Pancreas (tissue), 10 donors: Measurements from ENCODE around the gene ATP13A3. TPM values are rescaled to one million over a fixed set of nuclear protein-coding genes. Genes with fewer than 3 reads are reported as not detected.

Source experiments
- ATAC-seq, 4 donors: fragments of 200-7000 bp; cut with Tn5 transposase; one replicate each; pipeline versions ENCODE4 v1.8.0 to v1.9.1; 2020; ENCODE audit warnings: mild to moderate bottlenecking in 4 of 4, moderate library complexity in 4 of 4
- DNase-seq, 6 donors: peaks; one replicate each; pipeline ENCODE4 v3.0.0-alpha.2; 2020
- FAIRE-seq: peaks from 2 replicates; lab custom pipeline; 2012; peaks lifted over from hg19 to GRCh38; lab: Jason Lieb, UNC
- H3K27ac ChIP-seq, 4 donors: fragments of 200-600 bp; sonication (generic); 1 replicate in 3 of 4; 2 replicates in 1 of 4; pipeline versions ENCODE4 v1.5.0 to v1.8.0; 2020
- H3K27me3 ChIP-seq, 4 donors: fragments of 200-600 bp; one replicate each; pipeline ENCODE4 v1.8.0; 2021
- H3K36me3 ChIP-seq, 3 donors: fragments of 200-600 bp; sonication (generic) in 1 of 3; one replicate each; pipeline versions ENCODE4 v1.5.0 to v1.8.0; 2020 to 2021
- H3K4me1 ChIP-seq, 3 donors: fragments of 200-600 bp; one replicate each; pipeline ENCODE4 v1.8.0; 2021
- H3K4me3 ChIP-seq, 4 donors: fragments of 200-600 bp; sonication (generic) in 2 of 4; one replicate each; pipeline versions ENCODE4 v1.5.0 to v1.8.0; 2020 to 2021
- H3K9me3 ChIP-seq, 4 donors: fragments of 200-600 bp; one replicate each; pipeline ENCODE4 v1.8.0; 2021
- WGBS, 2 donors: extraction: QIAGEN DNeasy Blood & Tissue Kit; methylation state at CpG; one replicate each; pipeline ENCODE4 v1.1.7; 2013; 5-methylcytosine and 5-hydroxymethylcytosine counted together
- intact Hi-C, 3 donors: fragments of 100-400 bp; cut with DNase I; formaldehyde crosslinking; loops; one replicate each; pipeline versions ENCODE4 v1.11.1 to v1.14.2; 2022
- polyA plus RNA-seq, 2 donors: library from polyadenylated mRNA; stranded (reverse); fragments of 200-250 nt; gene quantifications; one replicate each; pipeline ENCODE4 v1.2.3, GENCODE V29; 2013
- total RNA-seq, 6 donors: library from RNA; stranded (reverse); fragmentation: NEBNext Ultra II Directional in 4 of 6; extraction: Animal tissue kit (Norgen Biotek cat#: 25700) in 4 of 6; gene quantifications; one replicate each; pipeline versions ENCODE4 v1.2.1 to v1.2.4, GENCODE V29; 2021 to 2023
- TF ChIP-seq, protein P1 (sequence below), 4 donors: fragments of 200-600 bp; sonication (generic) in 3 of 4; IDR thresholded peaks; one replicate each; pipeline versions ENCODE4 v1.5.0 to v1.8.0; 2021; ENCODE audit warnings: antibody characterized with exemption in 4 of 4
- donor health status: healthy with polysubstance abuse.
- donor health status: DM: no; HTN: no; CAD: no; lungs with moderate emphysema.
- donor health status: DM: no; HTN: no; CAD: no.
- donor health status: control.
- donor health status: control.
- donor health status: Bipolar disorder and iron deficiency.
- donor health status: DM: yes; HTN: yes; CAD: no.
- donor health status: DM: no; HTN: no; CAD: no.
- donor health status: DM: no; HTN: no; CAD: no.
- donor health status: DM: yes; HTN: yes; CAD: no.

ATP13A3 gene
- total and polyA plus RNA-seq, 8 donors = 9.3 to 66.6 (median 24.7) TPM

- 10 to 24% methylated on average over 1 of the region's 1 CpG for WGBS, 2 donors
- Histone ChIP-seq H3K27ac (no peak overlapping the region), H3K27me3 (no peaks in the 10 kb centered on the region), H3K36me3 (no peaks in the 10 kb centered on the region), H3K9me3 (no peaks in the 10 kb centered on the region), H3K4me3 (no peak overlapping the region), H3K4me1 (peaks cover 5 to 24% (median 12%) of the 10 kb centered on the region in 3 donors)
- ATAC-seq = no peak
- intact Hi-C loops = no loop called here
- TF ChIP-seq, protein P1, sequence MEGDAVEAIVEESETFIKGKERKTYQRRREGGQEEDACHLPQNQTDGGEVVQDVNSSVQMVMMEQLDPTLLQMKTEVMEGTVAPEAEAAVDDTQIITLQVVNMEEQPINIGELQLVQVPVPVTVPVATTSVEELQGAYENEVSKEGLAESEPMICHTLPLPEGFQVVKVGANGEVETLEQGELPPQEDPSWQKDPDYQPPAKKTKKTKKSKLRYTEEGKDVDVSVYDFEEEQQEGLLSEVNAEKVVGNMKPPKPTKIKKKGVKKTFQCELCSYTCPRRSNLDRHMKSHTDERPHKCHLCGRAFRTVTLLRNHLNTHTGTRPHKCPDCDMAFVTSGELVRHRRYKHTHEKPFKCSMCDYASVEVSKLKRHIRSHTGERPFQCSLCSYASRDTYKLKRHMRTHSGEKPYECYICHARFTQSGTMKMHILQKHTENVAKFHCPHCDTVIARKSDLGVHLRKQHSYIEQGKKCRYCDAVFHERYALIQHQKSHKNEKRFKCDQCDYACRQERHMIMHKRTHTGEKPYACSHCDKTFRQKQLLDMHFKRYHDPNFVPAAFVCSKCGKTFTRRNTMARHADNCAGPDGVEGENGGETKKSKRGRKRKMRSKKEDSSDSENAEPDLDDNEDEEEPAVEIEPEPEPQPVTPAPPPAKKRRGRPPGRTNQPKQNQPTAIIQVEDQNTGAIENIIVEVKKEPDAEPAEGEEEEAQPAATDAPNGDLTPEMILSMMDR (IDR thresholded peaks at IDR 0.05) = no peak
- no peak for FAIRE-seq
- DNase-seq = no peak
Measured at GRCh38 chr3:194482196-194482593, 4.6 kb downstream of the ATP13A3 start.

GRCh38 chr3:194481525-194482195 is 5.1 kb downstream of the ATP13A3 start:
- intact Hi-C loops = no loop called here
- no peak for DNase-seq
- no peak overlapping the region for H3K4me3 ChIP-seq
- no peak for FAIRE-seq
- H3K36me3 ChIP-seq = no peaks in the 10 kb centered on the region
- H3K27me3 ChIP-seq = no peaks in the 10 kb centered on the region
- peaks cover 5 to 28% (median 10%) of the 10 kb centered on the region in 3 donors for H3K4me1 ChIP-seq
- 37 to 40% methylated on average over 5 of the region's 5 CpGs for WGBS, 2 donors
- H3K9me3 ChIP-seq = no peaks in the 10 kb centered on the region
- TF ChIP-seq, protein P1 (IDR thresholded peaks at IDR 0.05) = no peak
- no peak for ATAC-seq
- H3K27ac ChIP-seq = no peak overlapping the region

DNA sequence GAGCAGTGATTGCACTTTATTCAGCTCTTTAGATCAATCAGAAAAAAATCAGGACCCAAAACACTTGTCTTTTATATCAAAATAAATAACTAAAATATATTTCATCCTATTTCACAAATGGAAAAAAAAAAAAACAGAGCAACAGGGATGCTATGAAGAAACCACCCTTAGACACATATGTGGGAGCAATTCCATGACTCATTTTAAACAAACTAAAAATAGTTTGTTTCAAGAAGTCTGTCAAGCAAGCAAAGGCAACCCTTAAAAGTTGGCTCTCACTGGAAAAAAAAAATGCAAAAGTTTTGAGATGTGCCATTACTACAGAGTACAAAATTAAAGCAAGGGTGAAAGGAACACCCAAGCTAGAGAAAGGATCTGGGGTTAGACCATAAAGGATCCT is 5.7 kb downstream of the ATP13A3 start:
- no peaks in the 10 kb centered on the region for H3K9me3 ChIP-seq
- H3K27me3 ChIP-seq = no peaks in the 10 kb centered on the region
- TF ChIP-seq, protein P1 (IDR thresholded peaks at IDR 0.05) = no peak
- no peak for FAIRE-seq
- peaks cover 5 to 30% (median 10%) of the 10 kb centered on the region in 3 donors for H3K4me1 ChIP-seq
- intact Hi-C loops = no loop called here
- H3K4me3 ChIP-seq = no peak overlapping the region
- no peak overlapping the region for H3K27ac ChIP-seq
- no peak for DNase-seq
- ATAC-seq = no peak
- H3K36me3 ChIP-seq = no peaks in the 10 kb centered on the region

GRCh38 chr3:194476784-194477183 is 10.0 kb downstream of the ATP13A3 start:
- WGBS, 2 donors = 50 to 59% methylated on average over 4 of the region's 4 CpGs
- Histone ChIP-seq H3K27ac (no peak overlapping the region), H3K4me1 (peaks cover 2 to 25% (median 8%) of the 10 kb centered on the region in 3 donors), H3K27me3 (no peaks in the 10 kb centered on the region), H3K36me3 (no peaks in the 10 kb centered on the region), H3K4me3 (no peak overlapping the region), H3K9me3 (no peaks in the 10 kb centered on the region)
- TF ChIP-seq, protein P1 (IDR thresholded peaks at IDR 0.05) = no peak
- ATAC-seq (no peak), FAIRE-seq (no peak), DNase-seq (no peak)
- intact Hi-C loops = loop anchor here in 2 of 3 donors (10.0 kb wide), 2 partner anchors 108 to 118 kb away; no protein-coding TSS in a partner anchor

DNA sequence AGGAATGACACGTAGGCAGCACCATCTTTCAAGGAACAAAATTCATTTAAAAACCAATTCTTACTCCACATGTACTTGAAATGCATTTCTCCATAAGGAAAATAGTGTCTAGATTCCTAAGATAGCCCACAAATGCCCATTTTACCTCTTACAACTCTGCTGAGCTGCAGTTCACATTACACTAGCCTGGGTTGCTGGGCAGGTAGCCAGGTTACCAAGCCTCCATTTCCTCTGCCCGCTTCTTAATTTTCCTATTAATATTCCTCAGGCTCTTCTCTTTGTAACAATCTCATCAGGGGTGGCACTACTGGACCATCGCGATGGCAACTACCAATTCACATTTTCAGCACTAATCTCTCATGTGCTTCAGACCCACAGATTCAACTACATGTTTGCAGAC is 10.8 kb downstream of the ATP13A3 start:
- DNase-seq (no peak), FAIRE-seq (no peak), ATAC-seq (no peak)
- Histone ChIP-seq H3K4me1 (peaks cover 0 to 20% (median under 1%) of the 10 kb centered on the region in 3 donors), H3K36me3 (no peaks in the 10 kb centered on the region), H3K4me3 (no peak overlapping the region), H3K27ac (no peak overlapping the region), H3K9me3 (no peaks in the 10 kb centered on the region), H3K27me3 (no peaks in the 10 kb centered on the region)
- TF ChIP-seq, protein P1 (IDR thresholded peaks at IDR 0.05) = no peak
- intact Hi-C loops = loop anchor here in 2 of 3 donors (10.0 kb wide), 2 partner anchors 109 to 119 kb away; no protein-coding TSS in a partner anchor
- 88 to 92% methylated on average over 4 of the region's 4 CpGs for WGBS, 2 donors
